Stomach (tissue), 4 donors: ENCODE data around the gene ECM2.
A peak's percentile ranks its signal among the peaks of the same experiment; 100 is the strongest.

ENCODE experiments used
- EP300 ChIP-seq: sonication (generic); formaldehyde crosslinking; IDR thresholded peaks from one replicate; pipeline ENCODE4 v1.6.1; 2017; ENCODE audit warnings: antibody characterized with exemption
- TF ChIP-seq, protein P1 (sequence below), 7 experiments: fragments of 450-650 bp in 4 of 7; fragments of 200-600 bp in 3 of 7; sonication (generic) in 3 of 7; IDR thresholded peaks; one replicate each; pipeline ENCODE4 v1.5.1; 2016 to 2019; ENCODE audit warnings: antibody characterized with exemption in 7 of 7, control low read depth in 2 of 7, mild to moderate bottlenecking in 1 of 7

DNA sequence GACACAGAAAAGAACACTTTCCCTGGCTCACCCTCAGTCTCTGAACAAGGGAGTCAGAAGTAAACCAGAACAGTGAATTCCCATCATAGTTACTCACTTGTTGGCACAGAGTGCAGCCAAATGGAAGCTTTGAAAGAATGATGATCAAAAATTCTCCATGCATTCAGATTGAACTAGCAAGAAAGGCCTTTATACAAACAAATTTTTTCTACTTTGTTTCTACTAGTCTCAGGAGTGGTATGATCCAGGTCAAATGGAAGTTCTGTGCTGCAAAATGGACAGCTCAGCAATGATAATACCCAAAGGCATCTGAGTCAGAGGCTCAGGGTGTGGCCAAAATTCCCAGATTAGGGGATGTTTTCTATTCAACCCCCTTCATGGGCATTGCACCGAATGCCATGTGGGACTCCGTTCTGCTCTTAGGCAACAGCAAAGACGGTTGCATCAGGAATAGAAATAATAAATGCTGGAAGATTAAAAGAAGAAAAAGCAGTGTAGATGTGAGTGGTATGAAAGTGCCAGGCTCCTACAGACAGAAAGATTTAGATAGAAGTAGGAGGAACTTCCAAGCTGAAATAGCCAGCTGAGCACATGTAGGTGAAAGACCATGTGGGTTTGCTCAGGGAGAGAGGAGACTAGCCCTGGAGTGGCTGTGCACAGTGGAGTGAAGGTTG is 29.5 kb downstream of the ECM2 start:
- TF ChIP-seq EP300, result peak; percentile 10
- TF ChIP-seq, protein P1, sequence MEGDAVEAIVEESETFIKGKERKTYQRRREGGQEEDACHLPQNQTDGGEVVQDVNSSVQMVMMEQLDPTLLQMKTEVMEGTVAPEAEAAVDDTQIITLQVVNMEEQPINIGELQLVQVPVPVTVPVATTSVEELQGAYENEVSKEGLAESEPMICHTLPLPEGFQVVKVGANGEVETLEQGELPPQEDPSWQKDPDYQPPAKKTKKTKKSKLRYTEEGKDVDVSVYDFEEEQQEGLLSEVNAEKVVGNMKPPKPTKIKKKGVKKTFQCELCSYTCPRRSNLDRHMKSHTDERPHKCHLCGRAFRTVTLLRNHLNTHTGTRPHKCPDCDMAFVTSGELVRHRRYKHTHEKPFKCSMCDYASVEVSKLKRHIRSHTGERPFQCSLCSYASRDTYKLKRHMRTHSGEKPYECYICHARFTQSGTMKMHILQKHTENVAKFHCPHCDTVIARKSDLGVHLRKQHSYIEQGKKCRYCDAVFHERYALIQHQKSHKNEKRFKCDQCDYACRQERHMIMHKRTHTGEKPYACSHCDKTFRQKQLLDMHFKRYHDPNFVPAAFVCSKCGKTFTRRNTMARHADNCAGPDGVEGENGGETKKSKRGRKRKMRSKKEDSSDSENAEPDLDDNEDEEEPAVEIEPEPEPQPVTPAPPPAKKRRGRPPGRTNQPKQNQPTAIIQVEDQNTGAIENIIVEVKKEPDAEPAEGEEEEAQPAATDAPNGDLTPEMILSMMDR (IDR thresholded peaks at IDR 0.05), result no peak
